Suprapubic skin (tissue), 4 donors: ENCODE data around the gene KIF6. TPM values are rescaled to one million over a fixed set of nuclear protein-coding genes. Genes with fewer than 3 reads are reported as not detected.

Source experiments
- DNase-seq, 2 donors: peaks; one replicate each; pipeline ENCODE4 v3.0.0-alpha.2; 2019; ENCODE audit warnings: low spot score in 2 of 2
- H3K27ac ChIP-seq: fragments of 200-600 bp; sonication (generic); one replicate; pipeline ENCODE4 v1.5.1; 2019
- H3K27me3 ChIP-seq: fragments of 200-600 bp; sonication (generic); one replicate; pipeline ENCODE4 v1.5.1; 2019
- H3K36me3 ChIP-seq: fragments of 200-600 bp; sonication (generic); one replicate; pipeline ENCODE4 v1.5.1; 2019
- H3K4me1 ChIP-seq: fragments of 200-600 bp; sonication (generic); one replicate; pipeline ENCODE4 v1.5.1; 2019
- H3K4me3 ChIP-seq: fragments of 200-600 bp; sonication (generic); one replicate; pipeline ENCODE4 v1.5.1; 2019; ENCODE audit warnings: mild to moderate bottlenecking
- H3K9me3 ChIP-seq: fragments of 200-600 bp; sonication (generic); one replicate; pipeline ENCODE4 v1.5.1; 2019
- EP300 ChIP-seq: sonication (generic); formaldehyde crosslinking; IDR thresholded peaks from one replicate; pipeline ENCODE4 v1.6.1; 2017; ENCODE audit warnings: antibody characterized with exemption
- POLR2A ChIP-seq, 2 donors: fragments of 450-650 bp; IDR thresholded peaks; one replicate each; pipeline ENCODE4 v1.6.1; 2017; ENCODE audit warnings: antibody characterized with exemption in 2 of 2, mild to moderate bottlenecking in 2 of 2, moderate library complexity in 2 of 2
- POLR2AphosphoS5 ChIP-seq, 3 donors: sonication (generic); formaldehyde crosslinking; IDR thresholded peaks; one replicate each; pipeline ENCODE4 v1.6.1; 2017; ENCODE audit warnings: antibody characterized with exemption in 3 of 3
- WGBS: methylation state at CpG from one replicate; pipeline ENCODE4 v1.1.5; 2018; 5-methylcytosine and 5-hydroxymethylcytosine counted together
- total RNA-seq, 4 donors: library from RNA; depleted of rRNA; stranded (reverse); fragments of >200 nt; gene quantifications; one replicate each; pipeline ENCODE4 v1.1.0, GENCODE V29; 2016
- TF ChIP-seq, protein P1 (sequence below), 2 donors: fragments of 200-600 bp in 1 of 2; fragments of 450-650 bp in 1 of 2; sonication (generic) in 1 of 2; IDR thresholded peaks; one replicate each; pipeline ENCODE4 v1.5.1; 2016 to 2019; ENCODE audit warnings: antibody characterized with exemption in 2 of 2, mild to moderate bottlenecking in 1 of 2, moderate library complexity in 1 of 2

KIF6 gene
- total RNA-seq, 4 donors from 2014 or later = 0.18 to 1.1 TPM; not detected in 2

DNA sequence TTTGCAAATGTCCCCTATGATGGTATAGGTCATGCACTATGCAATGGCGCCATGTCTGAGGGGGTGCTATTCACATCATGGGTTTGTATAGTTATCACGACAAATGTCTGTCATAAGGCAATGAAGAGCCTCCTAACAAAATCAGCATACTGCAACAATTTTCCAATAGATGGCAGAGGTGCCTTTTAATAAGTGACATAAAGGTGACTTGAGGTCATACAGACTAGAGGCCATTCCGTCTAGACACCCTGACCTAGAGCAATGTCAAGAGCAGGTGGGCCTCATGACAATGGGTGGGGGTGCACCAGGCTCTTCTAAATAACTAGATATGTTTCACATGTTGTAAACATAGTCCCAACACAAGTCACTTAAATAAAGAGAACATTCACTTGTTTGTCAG lies 107.7 kb downstream of the KIF6 start:
- Histone ChIP-seq H3K4me3 (no peak overlapping the region), H3K36me3 (no peaks in the 10 kb centered on the region), H3K4me1 (no peaks in the 10 kb centered on the region), H3K27ac (no peak overlapping the region), H3K9me3 (no peaks in the 10 kb centered on the region), H3K27me3 (no peaks in the 10 kb centered on the region)
- 88% methylated on average over 3 of the region's 3 CpGs for WGBS
- TF ChIP-seq POLR2A (IDR thresholded peaks at IDR 0.05) (no peak), EP300 (no peak), POLR2AphosphoS5 (IDR thresholded peaks at IDR 0.05) (no peak)
- TF ChIP-seq, protein P1, sequence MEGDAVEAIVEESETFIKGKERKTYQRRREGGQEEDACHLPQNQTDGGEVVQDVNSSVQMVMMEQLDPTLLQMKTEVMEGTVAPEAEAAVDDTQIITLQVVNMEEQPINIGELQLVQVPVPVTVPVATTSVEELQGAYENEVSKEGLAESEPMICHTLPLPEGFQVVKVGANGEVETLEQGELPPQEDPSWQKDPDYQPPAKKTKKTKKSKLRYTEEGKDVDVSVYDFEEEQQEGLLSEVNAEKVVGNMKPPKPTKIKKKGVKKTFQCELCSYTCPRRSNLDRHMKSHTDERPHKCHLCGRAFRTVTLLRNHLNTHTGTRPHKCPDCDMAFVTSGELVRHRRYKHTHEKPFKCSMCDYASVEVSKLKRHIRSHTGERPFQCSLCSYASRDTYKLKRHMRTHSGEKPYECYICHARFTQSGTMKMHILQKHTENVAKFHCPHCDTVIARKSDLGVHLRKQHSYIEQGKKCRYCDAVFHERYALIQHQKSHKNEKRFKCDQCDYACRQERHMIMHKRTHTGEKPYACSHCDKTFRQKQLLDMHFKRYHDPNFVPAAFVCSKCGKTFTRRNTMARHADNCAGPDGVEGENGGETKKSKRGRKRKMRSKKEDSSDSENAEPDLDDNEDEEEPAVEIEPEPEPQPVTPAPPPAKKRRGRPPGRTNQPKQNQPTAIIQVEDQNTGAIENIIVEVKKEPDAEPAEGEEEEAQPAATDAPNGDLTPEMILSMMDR (IDR thresholded peaks at IDR 0.05) = no peak
- no peak for DNase-seq

DNA sequence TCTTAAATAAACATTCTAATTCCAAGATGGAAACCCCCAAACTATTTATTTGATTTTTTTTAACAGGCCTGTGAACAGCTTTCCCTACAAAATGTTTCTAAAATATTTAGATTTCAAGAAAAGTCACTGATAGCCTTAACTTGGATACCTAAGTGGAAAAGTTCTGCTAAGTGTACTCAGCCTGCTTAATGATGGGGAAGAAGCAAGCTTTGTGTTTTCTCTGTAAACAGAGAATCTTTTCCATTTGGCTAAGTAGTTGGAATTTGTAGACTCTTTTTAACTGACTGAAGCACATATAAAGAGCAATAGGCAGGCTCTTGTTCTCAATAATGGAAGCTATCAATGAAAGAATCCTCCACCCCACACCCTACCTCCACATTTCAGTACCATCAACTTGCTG lies 108.2 kb downstream of the KIF6 start:
- Histone ChIP-seq H3K27me3 (no peaks in the 10 kb centered on the region), H3K36me3 (no peaks in the 10 kb centered on the region), H3K9me3 (no peaks in the 10 kb centered on the region), H3K4me3 (no peak overlapping the region), H3K4me1 (no peaks in the 10 kb centered on the region), H3K27ac (no peak overlapping the region)
- no peak for TF ChIP-seq POLR2A (IDR thresholded peaks at IDR 0.05)
- TF ChIP-seq EP300 = no peak
- TF ChIP-seq, protein P1 (IDR thresholded peaks at IDR 0.05) = no peak
- TF ChIP-seq POLR2AphosphoS5 (IDR thresholded peaks at IDR 0.05) = no peak
- DNase-seq = no peak

DNA sequence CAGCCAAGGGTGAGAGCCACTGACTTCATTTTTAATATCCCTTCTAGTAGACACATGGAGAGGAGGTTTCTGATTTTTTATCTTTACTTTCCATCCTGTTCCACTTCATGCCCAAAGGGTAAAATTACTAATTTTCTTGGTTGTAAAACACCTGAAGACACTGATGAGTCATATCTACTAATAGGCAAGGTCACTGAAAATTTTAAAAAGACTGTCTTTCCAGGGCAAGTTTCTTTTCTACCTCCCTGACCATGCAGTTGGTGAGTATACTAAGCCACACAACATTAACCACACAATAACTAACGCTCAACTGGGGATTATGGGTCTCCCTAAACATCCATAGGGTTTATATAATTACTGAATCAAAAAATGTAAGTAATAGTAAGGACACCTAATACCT lies 109.6 kb downstream of the KIF6 start:
- no peaks in the 10 kb centered on the region for H3K9me3 ChIP-seq
- H3K4me1 ChIP-seq = no peaks in the 10 kb centered on the region
- no peaks in the 10 kb centered on the region for H3K36me3 ChIP-seq
- TF ChIP-seq POLR2A (IDR thresholded peaks at IDR 0.05) = no peak
- TF ChIP-seq EP300 = no peak
- TF ChIP-seq, protein P1 (IDR thresholded peaks at IDR 0.05) = no peak
- no peak for TF ChIP-seq POLR2AphosphoS5 (IDR thresholded peaks at IDR 0.05)
- 81% methylated on average over 1 of the region's 1 CpG for WGBS
- no peak overlapping the region for H3K27ac ChIP-seq
- no peaks in the 10 kb centered on the region for H3K27me3 ChIP-seq
- no peak for DNase-seq
- no peak overlapping the region for H3K4me3 ChIP-seq

DNA sequence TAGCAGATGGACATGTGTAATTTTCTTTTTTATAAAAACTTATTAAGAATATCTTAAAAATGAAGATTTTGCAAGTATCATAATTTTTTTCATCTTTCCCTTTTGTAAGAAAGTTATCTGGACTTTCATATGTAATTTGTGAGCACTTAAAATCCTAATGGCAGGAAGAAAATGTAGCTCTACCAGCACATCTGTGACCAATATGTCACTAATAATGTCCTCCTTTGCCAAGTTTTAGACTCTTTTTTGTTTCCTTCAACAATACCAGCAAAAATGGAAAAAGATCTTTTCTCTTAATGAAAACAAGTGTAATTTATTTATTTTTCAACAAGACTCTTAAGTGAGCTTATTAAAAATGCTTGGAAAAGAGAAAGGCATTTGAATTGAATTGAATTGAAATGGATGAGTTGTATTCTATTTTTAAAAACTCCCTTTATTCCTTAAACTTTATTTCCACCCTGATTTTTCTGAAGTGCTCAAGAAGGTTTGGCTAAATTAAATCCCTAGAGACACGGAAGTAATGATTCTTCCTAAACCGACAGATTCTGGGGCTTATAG lies 110.7 kb downstream of the KIF6 start:
- Histone ChIP-seq H3K4me3 (no peak overlapping the region), H3K9me3 (no peaks in the 10 kb centered on the region), H3K27me3 (no peaks in the 10 kb centered on the region), H3K36me3 (no peaks in the 10 kb centered on the region), H3K4me1 (no peaks in the 10 kb centered on the region), H3K27ac (no peak overlapping the region)
- no peak for DNase-seq
- WGBS = 71% methylated on average over 2 of the region's 2 CpGs
- TF ChIP-seq, protein P1 (IDR thresholded peaks at IDR 0.05) = no peak
- TF ChIP-seq POLR2A (IDR thresholded peaks at IDR 0.05) (no peak), EP300 (no peak), POLR2AphosphoS5 (IDR thresholded peaks at IDR 0.05) (no peak)

DNA sequence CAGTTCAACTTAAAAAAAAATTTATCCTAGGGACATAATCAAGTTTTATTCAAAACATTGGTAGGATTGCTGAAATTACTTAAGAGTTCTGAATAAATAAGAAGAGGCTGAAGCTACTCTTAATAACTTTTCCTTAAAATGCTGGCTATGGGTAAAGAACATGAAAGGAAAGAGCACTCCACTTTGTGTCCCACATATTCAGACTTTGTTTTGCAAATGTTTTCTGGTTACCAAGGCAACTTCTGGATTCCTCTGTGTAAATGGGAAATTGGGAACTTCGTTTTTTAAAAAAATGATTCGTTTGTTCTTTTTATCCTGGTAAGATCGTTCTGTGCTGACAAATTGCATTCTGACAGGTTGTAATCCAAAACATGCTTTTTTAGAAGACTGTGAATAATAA lies 115.0 kb downstream of the KIF6 start:
- no peak for DNase-seq
- Histone ChIP-seq H3K27me3 (no peaks in the 10 kb centered on the region), H3K9me3 (no peaks in the 10 kb centered on the region), H3K4me3 (no peak overlapping the region), H3K27ac (no peak overlapping the region), H3K36me3 (no peaks in the 10 kb centered on the region), H3K4me1 (no peaks in the 10 kb centered on the region)
- WGBS = 7% methylated on average over 3 of the region's 3 CpGs
- TF ChIP-seq, protein P1 (IDR thresholded peaks at IDR 0.05) = no peak
- TF ChIP-seq POLR2AphosphoS5 (IDR thresholded peaks at IDR 0.05) (no peak), POLR2A (IDR thresholded peaks at IDR 0.05) (no peak)
